Measurements from ENCODE around the gene YWHAG.

- TF ChIP-seq REST (IDR thresholded peaks at IDR 0.05; ENCODE audit: borderline replicate concordance in 1 of 2, low read depth in 1 of 2, low read length in 2 of 2) (no peak), HOXA9 (CRISPR knock-in tag; IDR thresholded peaks at IDR 0.05; ENCODE audit: borderline replicate concordance) (no peak), NKX3-1 (CRISPR knock-in tag; IDR thresholded peaks at IDR 0.05) (no peak), ZC3H4 (CRISPR knock-in tag; IDR thresholded peaks at IDR 0.05; ENCODE audit: borderline replicate concordance) (no peak), CEBPB (IDR thresholded peaks at IDR 0.05; ENCODE audit: borderline replicate concordance, low read depth, low read length) (no peak), POLR2A (IDR thresholded peaks at IDR 0.05; ENCODE audit: insufficient read depth in 1 of 2, low read depth in 2 of 2, low read length in 2 of 2) (no peak)
These were observed 11.1 kb downstream of the YWHAG start for GRCh38 chr7:76347710-76348109.
